ENCODE measurements around the gene LKAAEAR1.

GRCh38 chr20:64129146-64129782 is 45.1 kb upstream of the LKAAEAR1 start:
- no peak for TF ChIP-seq CTCF (IDR thresholded peaks at IDR 0.05)
- TF ChIP-seq POLR2A (IDR thresholded peaks at IDR 0.05) = no peak
- no peak for TF ChIP-seq EP300 (IDR thresholded peaks at IDR 0.05)
